IMR-90 (cell line): ENCODE measurements around the gene TXNL1. TPM values are rescaled to one million over a fixed set of nuclear protein-coding genes. Genes with fewer than 3 reads are reported as not detected.

ENCODE experiments used
- ATAC-seq: fragments of 200-7000 bp; cut with Tn5 transposase; 2 replicates; pipeline ENCODE4 v1.9.1; 2020; ENCODE audit warnings: low read depth, mild to moderate bottlenecking, moderate library complexity
- BruUV-seq: library from RNA; stranded (reverse); fragments of 400-500 nt; replicated peaks from 2 replicates; lab custom pipeline; 2021; lab: Mats Ljungman, UMichigan
- CTCF ChIA-PET: fragments of 300-600 bp; formaldehyde crosslinking; extraction: SDS; loops from one replicate; lab custom pipeline; 2021; ENCODE audit warnings: antibody characterized with exemption; lab: Yijun Ruan, JAX
- POLR2A ChIA-PET: fragments of 300-600 bp; sonication (Branson Sonifier 250); formaldehyde crosslinking; loops from one replicate; lab custom pipeline; 2022; ENCODE audit warnings: antibody characterized with exemption; ENCODE audit not compliant: unreplicated experiment; lab: Charles Lee
- DNase-seq: peaks from one replicate; pipeline ENCODE4 v3.0.0; 2013
- H2AFZ ChIP-seq: replicated peaks from 2 replicates; pipeline ENCODE3; 2013; ENCODE audit warnings: low read length, mild to moderate bottlenecking; ENCODE audit not compliant: poor library complexity
- H2AK5ac ChIP-seq: 2 replicates; pipeline ENCODE4 v1.6.1; 2013; ENCODE audit warnings: low read depth, low read length, inconsistent platforms
- H2AK9ac ChIP-seq: replicated peaks from 2 replicates; pipeline ENCODE3; 2013; ENCODE audit warnings: mild to moderate bottlenecking, low read depth, low read length, moderate library complexity; ENCODE audit not compliant: poor library complexity
- H2BK120ac ChIP-seq: 2 replicates; pipeline ENCODE4 v1.6.1; 2013; ENCODE audit warnings: low read depth, low read length, inconsistent platforms
- H2BK15ac ChIP-seq: 3 replicates; pipeline ENCODE4 v1.6.1; 2013; ENCODE audit warnings: low read depth, low read length, inconsistent platforms
- H2BK20ac ChIP-seq: 2 replicates; pipeline ENCODE4 v1.6.1; 2013; ENCODE audit warnings: low read depth, mild to moderate bottlenecking, inconsistent platforms, low read length, moderate library complexity
- H2BK5ac ChIP-seq: 2 replicates; pipeline ENCODE4 v1.6.1; 2013; ENCODE audit warnings: mild to moderate bottlenecking, low read depth, low read length, inconsistent platforms; ENCODE audit not compliant: poor library complexity, severe bottlenecking
- H3K14ac ChIP-seq: replicated peaks from 2 replicates; pipeline ENCODE4 v1.6.1; 2013; ENCODE audit warnings: low read depth, low read length, inconsistent platforms
- H3K18ac ChIP-seq: 2 replicates; pipeline ENCODE4 v1.6.1; 2013; ENCODE audit warnings: low read depth, low read length, control low read depth
- H3K23ac ChIP-seq: 2 replicates; pipeline ENCODE4 v1.6.1; 2013; ENCODE audit warnings: low read depth, low read length, inconsistent platforms
- H3K27ac ChIP-seq: 2 replicates; pipeline ENCODE4 v1.5.1; 2013; ENCODE audit warnings: mild to moderate bottlenecking, control low read depth, low read length; ENCODE audit not compliant: insufficient read depth
- H3K27me3 ChIP-seq: 2 replicates; pipeline ENCODE4 v1.6.1; 2013; ENCODE audit warnings: low read length; ENCODE audit not compliant: control insufficient read depth, insufficient read depth
- H3K36me3 ChIP-seq: 2 replicates; pipeline ENCODE4 v1.6.1; 2013; ENCODE audit warnings: low read length, mixed read lengths; ENCODE audit not compliant: control insufficient read depth, insufficient read depth
- H3K4ac ChIP-seq: 2 replicates; pipeline ENCODE4 v1.6.1; 2013; ENCODE audit warnings: low read depth, low read length, inconsistent platforms
- H3K4me1 ChIP-seq: 2 replicates; pipeline ENCODE4 v1.6.1; 2013; ENCODE audit warnings: low read length, mixed read lengths; ENCODE audit not compliant: control insufficient read depth, insufficient read depth
- H3K4me2 ChIP-seq: 2 replicates; pipeline ENCODE4 v1.6.1; 2013; ENCODE audit warnings: low read depth, mild to moderate bottlenecking, control low read depth, low read length, moderate library complexity
- H3K4me3 ChIP-seq: 2 replicates; pipeline ENCODE4 v1.5.1; 2013; ENCODE audit warnings: low read depth, mild to moderate bottlenecking, control low read depth, low read length, moderate library complexity; ENCODE audit not compliant: insufficient read depth
- H3K56ac ChIP-seq: 2 replicates; pipeline ENCODE4 v1.6.1; 2013; ENCODE audit warnings: low read length, inconsistent platforms; ENCODE audit not compliant: insufficient read depth; ENCODE audit errors: extremely low read depth
- H3K79me1 ChIP-seq, 2 experiments: 2 replicates each; pipeline ENCODE4 v1.6.1; 2013; ENCODE audit warnings: low read length in 2 of 2, inconsistent platforms in 1 of 2, low read depth in 1 of 2
- H3K9ac ChIP-seq: 2 replicates; pipeline ENCODE4 v1.6.1; 2013; ENCODE audit warnings: low read depth, low read length, control low read depth
- H3K9me1 ChIP-seq: 2 replicates; pipeline ENCODE4 v1.6.1; 2013; ENCODE audit warnings: low read length, inconsistent platforms; ENCODE audit not compliant: insufficient read depth
- H3K9me3 ChIP-seq: 2 replicates; pipeline ENCODE4 v1.6.1; 2013; ENCODE audit warnings: low read length; ENCODE audit not compliant: control insufficient read depth, insufficient read depth
- H4K20me1 ChIP-seq: 2 replicates; pipeline ENCODE4 v1.6.1; 2013; ENCODE audit warnings: low read length, inconsistent platforms; ENCODE audit not compliant: insufficient read depth
- H4K5ac ChIP-seq: 2 replicates; pipeline ENCODE4 v1.6.1; 2013; ENCODE audit warnings: mild to moderate bottlenecking, low read depth, low read length, control low read depth
- H4K8ac ChIP-seq, 2 experiments: 2 replicates each; pipeline ENCODE4 v1.6.1; 2013; ENCODE audit warnings: low read depth in 2 of 2, low read length in 2 of 2, control low read depth in 1 of 2, inconsistent platforms in 1 of 2
- H4K91ac ChIP-seq: 2 replicates; pipeline ENCODE4 v1.6.1; 2013; ENCODE audit warnings: low read depth, low read length, inconsistent platforms; ENCODE audit not compliant: insufficient read depth
- BHLHE40 ChIP-seq: fragments of 150-350 bp; IDR thresholded peaks from 2 replicates; pipeline ENCODE4 v1.6.1; 2016; ENCODE audit warnings: mild to moderate bottlenecking, low read depth, low read length
- CEBPB ChIP-seq: IDR thresholded peaks from 2 replicates; pipeline ENCODE4 v1.6.1; 2012; ENCODE audit warnings: low read depth, low read length, improper control_type of control experiment
- CHD1 ChIP-seq: IDR thresholded peaks from 2 replicates; pipeline ENCODE4 v1.6.1; 2012; ENCODE audit warnings: low read depth, low read length, improper control_type of control experiment
- FOS ChIP-seq: fragments of 150-350 bp; IDR thresholded peaks from 2 replicates; pipeline ENCODE4 v1.6.1; 2016; ENCODE audit warnings: low read depth, low read length
- MAFK ChIP-seq: IDR thresholded peaks from 2 replicates; pipeline ENCODE4 v1.6.1; 2012; ENCODE audit warnings: low read depth, low read length, improper control_type of control experiment
- MAZ ChIP-seq: IDR thresholded peaks from 2 replicates; pipeline ENCODE4 v1.6.1; 2012; ENCODE audit warnings: low read depth, mild to moderate bottlenecking, low read length, improper control_type of control experiment, moderate library complexity, borderline replicate concordance
- MXI1 ChIP-seq: IDR thresholded peaks from 2 replicates; pipeline ENCODE4 v1.6.1; 2012; ENCODE audit warnings: low read depth, mild to moderate bottlenecking, low read length, moderate library complexity, borderline replicate concordance
- NFE2L2 ChIP-seq: fragments of 150-350 bp; IDR thresholded peaks from 2 replicates; pipeline ENCODE4 v1.6.1; 2016; ENCODE audit warnings: low read depth, mild to moderate bottlenecking, low read length
- POLR2A ChIP-seq: IDR thresholded peaks from 2 replicates; pipeline ENCODE4 v1.6.1; 2012; ENCODE audit warnings: mild to moderate bottlenecking, low read depth, low read length
- RAD21 ChIP-seq: IDR thresholded peaks from 2 replicates; pipeline ENCODE4 v1.6.1; 2012; ENCODE audit warnings: low read length, improper control_type of control experiment
- RCOR1 ChIP-seq: IDR thresholded peaks from 2 replicates; pipeline ENCODE4 v1.6.1; 2012; ENCODE audit warnings: mild to moderate bottlenecking, low read length, improper control_type of control experiment; ENCODE audit not compliant: insufficient replicate concordance
- WGBS, 2 experiments: methylation state at CpG; one replicate each; pipeline versions ENCODE4 v1.1.5 to v1.1.7; 2013; ENCODE audit warnings: missing lambda C conversion rate in 2 of 2; ENCODE audit not compliant: insufficient read length in 1 of 2; ENCODE audit errors: extremely low coverage in 2 of 2; 5-methylcytosine and 5-hydroxymethylcytosine counted together
- dilution Hi-C: fragments of 300-500 bp; cut with HindIII; formaldehyde crosslinking; loops from one replicate; pipeline ENCODE4 v1.14.3; 2018; ENCODE audit warnings: low sequenced_read_pairs; ENCODE audit not compliant: unreplicated experiment
- in situ Hi-C: fragments of 300-500 bp; cut with MboI; formaldehyde crosslinking; loops from 3 replicates; pipeline ENCODE4 v1.14.3; 2019; ENCODE audit warnings: low sequenced_read_pairs, inconsistent platforms, mixed read lengths
- intact Hi-C: fragments of 100-400 bp; cut with micrococcal nuclease; formaldehyde crosslinking; loops from 2 replicates; pipeline ENCODE4 v1.10.0; 2022
- polyA plus RNA-seq, 3 experiments: library from polyadenylated mRNA; depleted of rRNA; stranded (reverse); fragments of >200 nt; gene quantifications; 2 replicates each; pipeline ENCODE4 v1.2.3, GENCODE V29; 2012; ENCODE audit warnings: low replicate concordance in 1 of 3
- total RNA-seq: library from RNA; depleted of rRNA; stranded (reverse); fragments of >200 nt; gene quantifications from 2 replicates; pipeline ENCODE4 v1.2.3, GENCODE V29; 2012
- TF ChIP-seq, protein P1 (sequence below): fragments of 150-350 bp; IDR thresholded peaks from 2 replicates; pipeline ENCODE4 v1.6.1; 2016; ENCODE audit warnings: low read depth, mild to moderate bottlenecking, low read length, moderate library complexity, borderline replicate concordance
- TF ChIP-seq, protein P2 (sequence below): fragments of 150-350 bp; IDR thresholded peaks from 2 replicates; pipeline ENCODE4 v1.6.1; 2017; ENCODE audit warnings: mild to moderate bottlenecking, antibody characterized with exemption, low read length, low read depth
- TF ChIP-seq, protein P3 (sequence below): conservative IDR thresholded peaks from 2 replicates; pipeline ENCODE4 v1.5.1; 2012; ENCODE audit warnings: mild to moderate bottlenecking, low read depth, low read length, improper control_type of control experiment

TXNL1 gene
- total and polyA plus RNA-seq, 2 of the 4 experiments (the other 2 are of a cell fraction) = 38.7 to 62.5 TPM

GRCh38 chr18:56632070-56633022, 6.0 kb downstream of the TXNL1 start:
- WGBS, 2 experiments = 100% methylated on average over 1 of the region's 7 CpGs; no CpG with 5 or more reads in 1 of the 2 experiments
- TF ChIP-seq CEBPB (no peak), BHLHE40 (no peak), FOS (no peak), RAD21 (no peak), RCOR1 (no peak), CHD1 (no peak), NFE2L2 (no peak), MXI1 (no peak), MAFK (no peak), MAZ (no peak), POLR2A (no peak)
- TF ChIP-seq, protein P1, sequence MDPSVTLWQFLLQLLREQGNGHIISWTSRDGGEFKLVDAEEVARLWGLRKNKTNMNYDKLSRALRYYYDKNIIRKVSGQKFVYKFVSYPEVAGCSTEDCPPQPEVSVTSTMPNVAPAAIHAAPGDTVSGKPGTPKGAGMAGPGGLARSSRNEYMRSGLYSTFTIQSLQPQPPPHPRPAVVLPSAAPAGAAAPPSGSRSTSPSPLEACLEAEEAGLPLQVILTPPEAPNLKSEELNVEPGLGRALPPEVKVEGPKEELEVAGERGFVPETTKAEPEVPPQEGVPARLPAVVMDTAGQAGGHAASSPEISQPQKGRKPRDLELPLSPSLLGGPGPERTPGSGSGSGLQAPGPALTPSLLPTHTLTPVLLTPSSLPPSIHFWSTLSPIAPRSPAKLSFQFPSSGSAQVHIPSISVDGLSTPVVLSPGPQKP = no peak
- TF ChIP-seq, protein P2, sequence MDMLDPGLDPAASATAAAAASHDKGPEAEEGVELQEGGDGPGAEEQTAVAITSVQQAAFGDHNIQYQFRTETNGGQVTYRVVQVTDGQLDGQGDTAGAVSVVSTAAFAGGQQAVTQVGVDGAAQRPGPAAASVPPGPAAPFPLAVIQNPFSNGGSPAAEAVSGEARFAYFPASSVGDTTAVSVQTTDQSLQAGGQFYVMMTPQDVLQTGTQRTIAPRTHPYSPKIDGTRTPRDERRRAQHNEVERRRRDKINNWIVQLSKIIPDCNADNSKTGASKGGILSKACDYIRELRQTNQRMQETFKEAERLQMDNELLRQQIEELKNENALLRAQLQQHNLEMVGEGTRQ = no peak
- TF ChIP-seq, protein P3, sequence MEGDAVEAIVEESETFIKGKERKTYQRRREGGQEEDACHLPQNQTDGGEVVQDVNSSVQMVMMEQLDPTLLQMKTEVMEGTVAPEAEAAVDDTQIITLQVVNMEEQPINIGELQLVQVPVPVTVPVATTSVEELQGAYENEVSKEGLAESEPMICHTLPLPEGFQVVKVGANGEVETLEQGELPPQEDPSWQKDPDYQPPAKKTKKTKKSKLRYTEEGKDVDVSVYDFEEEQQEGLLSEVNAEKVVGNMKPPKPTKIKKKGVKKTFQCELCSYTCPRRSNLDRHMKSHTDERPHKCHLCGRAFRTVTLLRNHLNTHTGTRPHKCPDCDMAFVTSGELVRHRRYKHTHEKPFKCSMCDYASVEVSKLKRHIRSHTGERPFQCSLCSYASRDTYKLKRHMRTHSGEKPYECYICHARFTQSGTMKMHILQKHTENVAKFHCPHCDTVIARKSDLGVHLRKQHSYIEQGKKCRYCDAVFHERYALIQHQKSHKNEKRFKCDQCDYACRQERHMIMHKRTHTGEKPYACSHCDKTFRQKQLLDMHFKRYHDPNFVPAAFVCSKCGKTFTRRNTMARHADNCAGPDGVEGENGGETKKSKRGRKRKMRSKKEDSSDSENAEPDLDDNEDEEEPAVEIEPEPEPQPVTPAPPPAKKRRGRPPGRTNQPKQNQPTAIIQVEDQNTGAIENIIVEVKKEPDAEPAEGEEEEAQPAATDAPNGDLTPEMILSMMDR = no peak

More at GRCh38 chr18:56632070-56633022, 6.0 kb downstream of the TXNL1 start:
- H2AFZ ChIP-seq = no peak overlapping the region
- ATAC-seq = no peak
- H3K56ac ChIP-seq = no peak overlapping the region
- no peaks in the 10 kb centered on the region for H3K27me3 ChIP-seq
- intact Hi-C loops = no loop called here
- 0 out of 2 replicates have a peak, but pooled peaks cover 2% of the 10 kb centered on the region for H3K4me1 ChIP-seq
- no peak overlapping the region for H3K14ac ChIP-seq
- POLR2A ChIA-PET = no interaction called here
- no peak overlapping the region for H3K4ac ChIP-seq
- CTCF ChIA-PET = no interaction called here
- dilution Hi-C loops = no loop called here
- H2BK20ac ChIP-seq = no peak overlapping the region
- peaks cover 3% of the 10 kb centered on the region for H3K36me3 ChIP-seq
- no peak for DNase-seq
- H3K9me1 ChIP-seq = no peaks in the 10 kb centered on the region; the same call in 1 of the 2 replicates
- H3K23ac ChIP-seq = no peak overlapping the region
- H2BK120ac ChIP-seq = no peak overlapping the region
- no peak overlapping the region for H3K27ac ChIP-seq
- no peak overlapping the region for H2AK5ac ChIP-seq
- no peak overlapping the region for H4K91ac ChIP-seq
- H3K79me1 ChIP-seq = peaks cover 0 to 27% of the 10 kb centered on the region in 2 experiments; a peak in 3 of 4 replicates
- in situ Hi-C loops = no loop called here
- no peak overlapping the region for H3K4me2 ChIP-seq
- no peak overlapping the region for H4K5ac ChIP-seq
- no peak overlapping the region for H4K8ac ChIP-seq
- no peak overlapping the region for H3K18ac ChIP-seq
- no peaks in the 10 kb centered on the region for H3K9me3 ChIP-seq
- no peak overlapping the region for H3K9ac ChIP-seq
- no peak overlapping the region for H2BK5ac ChIP-seq
- H3K4me3 ChIP-seq = no peak overlapping the region
- no TSS peak for BruUV-seq
- no peak overlapping the region for H2BK15ac ChIP-seq
- H2AK9ac ChIP-seq = no peak overlapping the region
- H4K20me1 ChIP-seq = peaks cover 92% of the 10 kb centered on the region
